GM10847 (cell line): ENCODE measurements around the gene SRBD1.

Experiments
- POLR2A ChIP-seq: IDR thresholded peaks from 2 replicates; pipeline ENCODE4 v1.6.1; 2011; ENCODE audit not compliant: insufficient read length; ENCODE audit errors: extremely low read depth

Gene SRBD1, protein sequence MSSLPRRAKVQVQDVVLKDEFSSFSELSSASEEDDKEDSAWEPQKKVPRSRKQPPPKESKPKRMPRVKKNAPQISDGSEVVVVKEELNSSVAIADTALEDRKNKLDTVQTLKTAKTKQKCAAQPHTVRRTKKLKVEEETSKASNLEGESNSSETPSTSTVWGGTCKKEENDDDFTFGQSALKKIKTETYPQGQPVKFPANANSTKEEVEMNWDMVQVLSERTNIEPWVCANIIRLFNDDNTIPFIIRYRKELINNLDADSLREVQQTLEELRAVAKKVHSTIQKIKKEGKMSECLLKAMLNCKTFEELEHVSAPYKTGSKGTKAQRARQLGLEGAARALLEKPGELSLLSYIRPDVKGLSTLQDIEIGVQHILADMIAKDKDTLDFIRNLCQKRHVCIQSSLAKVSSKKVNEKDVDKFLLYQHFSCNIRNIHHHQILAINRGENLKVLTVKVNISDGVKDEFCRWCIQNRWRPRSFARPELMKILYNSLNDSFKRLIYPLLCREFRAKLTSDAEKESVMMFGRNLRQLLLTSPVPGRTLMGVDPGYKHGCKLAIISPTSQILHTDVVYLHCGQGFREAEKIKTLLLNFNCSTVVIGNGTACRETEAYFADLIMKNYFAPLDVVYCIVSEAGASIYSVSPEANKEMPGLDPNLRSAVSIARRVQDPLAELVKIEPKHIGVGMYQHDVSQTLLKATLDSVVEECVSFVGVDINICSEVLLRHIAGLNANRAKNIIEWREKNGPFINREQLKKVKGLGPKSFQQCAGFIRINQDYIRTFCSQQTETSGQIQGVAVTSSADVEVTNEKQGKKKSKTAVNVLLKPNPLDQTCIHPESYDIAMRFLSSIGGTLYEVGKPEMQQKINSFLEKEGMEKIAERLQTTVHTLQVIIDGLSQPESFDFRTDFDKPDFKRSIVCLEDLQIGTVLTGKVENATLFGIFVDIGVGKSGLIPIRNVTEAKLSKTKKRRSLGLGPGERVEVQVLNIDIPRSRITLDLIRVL

DNA sequence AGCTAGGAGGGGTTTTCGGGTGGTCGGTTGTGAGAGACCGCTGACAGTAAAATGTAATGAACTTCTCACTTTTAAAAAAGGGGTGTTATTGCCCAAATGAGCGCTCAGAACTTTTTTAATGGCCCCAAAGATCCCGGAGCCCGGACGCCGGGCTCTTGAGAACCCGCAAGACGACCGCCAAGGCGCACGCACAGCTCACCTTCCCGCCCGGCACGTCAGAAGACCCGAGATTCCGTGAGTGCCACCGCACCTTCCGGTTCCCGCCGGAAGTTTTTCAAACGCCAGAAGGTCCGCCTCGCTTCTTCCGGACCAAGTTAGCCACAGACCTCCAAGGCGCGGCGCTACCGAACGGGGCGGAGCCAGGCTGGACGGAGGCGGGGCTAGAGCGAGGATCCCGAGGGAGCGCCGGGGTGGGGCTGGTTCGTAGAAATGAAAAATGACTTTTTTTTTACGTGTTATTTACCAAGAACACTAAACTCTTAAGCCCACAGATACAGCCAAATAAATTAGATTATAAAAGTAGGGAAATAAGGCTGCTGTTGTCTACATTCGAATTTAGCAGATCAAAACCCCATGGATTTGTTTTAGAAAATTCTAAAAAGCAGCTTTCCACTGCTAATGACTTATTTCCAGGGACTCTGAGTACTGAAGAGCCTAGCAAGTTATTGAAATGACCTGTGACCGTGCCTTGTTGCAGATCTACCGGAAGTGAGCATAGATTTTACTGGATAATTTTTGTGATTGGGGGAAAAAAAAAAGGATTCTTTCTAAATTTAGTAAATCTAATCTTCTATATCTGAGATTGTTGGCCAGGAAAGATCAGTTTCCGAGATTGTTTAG, at the start of gene SRBD1:
Gene SRBD1 (minus strand): TSS at position 248 of the 840 bp plus-strand sequence. CDS start 5,826 bp downstream, outside the sequence.
- peak; percentile 85 for TF ChIP-seq POLR2A

- no peak for TF ChIP-seq POLR2A
These were observed 43.2 kb upstream of the SRBD1 start for GRCh38 chr2:45654250-45654649.

DNA sequence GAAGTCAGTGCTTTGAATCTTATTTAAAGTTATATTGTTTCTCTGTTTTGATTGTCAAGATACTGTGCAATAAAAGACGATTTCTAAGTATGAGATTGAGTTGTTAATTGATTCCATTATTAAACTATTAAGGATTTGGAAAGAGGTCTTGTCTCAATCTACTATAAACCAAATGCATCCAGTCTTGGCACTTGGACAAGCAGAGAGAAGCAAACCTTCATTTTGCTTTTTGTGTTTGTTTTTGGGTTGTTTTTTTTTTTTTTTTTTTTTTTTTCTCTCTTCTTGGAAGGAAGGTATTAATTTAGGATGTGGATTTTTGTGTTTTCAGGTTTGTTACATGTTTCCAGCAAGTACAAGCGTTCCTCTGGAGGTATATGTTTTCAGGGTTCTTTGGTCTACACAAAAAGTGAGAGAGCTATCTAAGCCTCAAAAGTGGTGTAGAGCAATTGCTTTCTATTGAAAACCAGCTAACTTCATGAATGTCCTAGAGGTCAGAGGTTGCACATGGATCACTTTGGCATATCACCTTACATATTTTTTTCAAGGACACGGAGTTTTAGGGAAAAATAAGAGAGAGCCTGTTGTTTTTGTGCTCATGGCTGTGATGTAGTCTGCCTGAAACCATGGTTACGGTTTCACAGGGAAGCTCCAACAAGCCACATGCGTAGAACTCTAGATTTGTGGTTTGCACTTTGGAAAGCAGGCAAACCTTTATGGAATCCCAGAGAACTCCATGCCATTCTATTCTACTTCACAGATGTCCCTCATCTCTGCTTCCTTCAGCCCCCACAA, 42.3 kb upstream of the SRBD1 start:
- TF ChIP-seq POLR2A: no peak

DNA sequence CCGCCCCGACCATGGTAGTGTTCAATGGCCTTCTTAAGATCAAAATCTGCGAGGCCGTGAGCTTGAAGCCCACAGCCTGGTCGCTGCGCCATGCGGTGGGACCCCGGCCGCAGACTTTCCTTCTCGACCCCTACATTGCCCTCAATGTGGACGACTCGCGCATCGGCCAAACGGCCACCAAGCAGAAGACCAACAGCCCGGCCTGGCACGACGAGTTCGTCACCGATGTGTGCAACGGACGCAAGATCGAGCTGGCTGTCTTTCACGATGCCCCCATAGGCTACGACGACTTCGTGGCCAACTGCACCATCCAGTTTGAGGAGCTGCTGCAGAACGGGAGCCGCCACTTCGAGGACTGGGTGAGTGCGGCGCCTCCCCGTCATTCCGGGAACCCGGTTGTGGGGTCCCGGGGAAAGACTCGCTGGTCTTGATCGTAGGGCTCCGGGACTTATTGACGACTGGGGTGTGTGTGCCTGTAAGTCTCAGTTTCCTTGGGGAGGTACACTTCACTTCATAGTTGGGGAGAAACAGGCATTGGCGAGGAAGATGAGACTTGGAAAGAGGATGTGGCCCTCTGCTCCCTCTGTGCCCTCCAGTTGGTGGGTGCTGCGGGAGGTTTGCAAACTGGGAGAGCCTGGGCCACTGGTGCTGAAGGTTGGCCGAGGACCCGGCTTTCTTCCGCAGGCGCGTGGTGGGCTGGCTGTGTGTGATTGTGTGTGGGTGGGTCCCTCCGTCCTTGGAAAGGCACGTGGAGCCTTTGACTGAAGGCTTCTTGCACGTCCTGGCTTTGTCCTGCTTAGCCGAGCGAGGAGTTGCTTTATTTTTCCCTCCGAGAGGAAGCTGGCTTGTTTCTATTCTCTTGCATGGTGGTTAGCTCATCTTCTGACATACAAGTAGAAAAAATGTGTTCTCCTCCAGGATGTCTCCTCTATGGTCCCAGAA, 41.3 kb upstream of the SRBD1 start:
- no peak for TF ChIP-seq POLR2A

- no peak for TF ChIP-seq POLR2A
These were observed 40.5 kb upstream of the SRBD1 start, which contains the start of gene PRKCE for GRCh38 chr2:45651415-45652089. Gene PRKCE (plus strand): TSS chr2:45651675.

DNA sequence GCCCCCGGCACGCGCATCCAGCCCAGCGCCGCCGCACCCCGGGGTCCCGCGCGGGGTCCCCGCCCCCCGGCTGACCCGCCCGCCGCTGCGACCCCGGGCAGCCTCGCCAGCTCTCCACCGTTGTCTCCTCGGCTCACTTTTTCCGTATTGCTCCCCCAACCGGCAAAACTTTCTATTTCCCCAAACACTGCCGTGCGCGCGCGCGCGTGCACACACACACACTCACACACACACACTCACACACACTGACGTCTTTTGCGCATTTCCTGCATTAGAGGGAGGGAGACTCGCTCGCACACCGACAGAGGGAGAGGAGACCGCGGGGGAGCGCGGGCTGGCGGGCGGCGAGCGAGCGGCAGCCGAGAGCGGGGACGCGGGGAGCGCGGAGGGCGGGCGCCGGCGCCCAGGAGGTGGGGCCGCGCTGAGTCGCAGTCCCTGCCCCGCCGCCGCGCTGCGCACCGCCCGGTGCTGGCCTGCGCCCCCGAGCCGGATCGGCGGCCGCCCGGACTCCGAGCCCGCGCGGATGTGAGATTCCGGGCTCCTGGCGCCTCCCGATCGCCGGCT, 39.9 kb upstream of the SRBD1 start:
- TF ChIP-seq POLR2A: peak; percentile 84

GRCh38 chr2:45649858-45650811, 39.1 kb upstream of the SRBD1 start:
- TF ChIP-seq POLR2A: peak; percentile 28

DNA sequence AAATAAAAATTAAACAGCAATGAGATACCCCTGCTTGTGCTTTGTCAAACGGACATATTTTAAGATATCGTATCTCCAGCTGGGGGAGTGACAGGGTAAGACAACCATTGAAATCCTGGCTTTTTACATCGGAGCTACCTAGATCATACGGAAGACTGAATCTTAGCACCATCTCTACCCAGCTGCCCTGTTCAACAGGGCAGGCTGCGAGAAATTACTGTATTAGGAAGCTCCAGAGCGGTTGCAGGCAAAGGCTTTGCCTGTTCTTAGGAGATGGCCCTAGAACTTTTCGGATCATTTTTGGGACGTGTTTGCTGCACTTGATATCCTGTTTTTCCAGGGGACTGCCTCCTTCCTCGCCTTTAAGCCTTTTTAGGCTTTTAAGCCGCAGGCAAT, 38.4 kb upstream of the SRBD1 start:
- TF ChIP-seq POLR2A: no peak

DNA sequence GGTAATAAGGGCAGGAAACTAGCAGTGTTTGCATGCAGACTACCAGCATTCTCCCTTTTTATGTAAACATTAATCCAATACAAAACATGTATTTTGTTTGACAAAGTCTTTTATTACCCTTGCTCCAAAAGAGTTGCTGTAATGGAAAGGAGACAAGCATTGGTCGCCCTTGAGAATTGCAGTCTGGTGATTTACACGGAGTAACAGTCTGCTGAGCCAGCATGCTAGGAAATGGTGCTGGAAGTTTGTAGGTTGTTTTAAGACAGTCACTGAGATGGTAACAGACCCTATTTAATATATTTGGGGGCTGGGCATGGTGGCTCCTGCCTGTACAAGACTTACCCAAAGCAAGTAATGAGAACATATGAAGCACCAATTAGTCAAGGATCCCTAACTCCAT, 37.6 kb upstream of the SRBD1 start:
- TF ChIP-seq POLR2A: no peak

DNA sequence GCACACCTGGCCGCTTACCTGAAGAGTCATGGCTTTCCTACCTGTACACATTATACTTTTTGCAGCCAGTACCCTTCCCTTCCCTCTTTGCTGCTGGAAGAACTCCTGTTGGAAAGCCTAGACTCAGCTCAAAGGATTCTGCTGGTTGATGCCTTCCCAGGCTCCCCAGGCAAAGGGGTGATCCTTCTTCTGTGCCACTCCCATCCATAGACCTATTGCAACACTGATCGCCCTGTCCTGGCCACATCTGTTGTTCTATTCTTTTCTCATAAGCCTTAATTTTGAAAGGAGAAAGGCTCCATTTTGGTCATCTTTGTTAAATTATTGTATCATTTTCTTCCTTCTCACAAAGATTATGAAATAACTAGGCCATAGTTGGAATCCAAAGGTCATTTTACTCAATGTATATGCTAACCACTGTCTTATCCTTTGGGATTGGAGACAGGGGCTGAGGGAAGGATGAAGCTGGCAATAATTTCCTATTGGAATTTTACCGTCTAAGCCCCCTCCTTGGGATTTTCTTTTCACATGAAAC, 37.0 kb upstream of the SRBD1 start:
- TF ChIP-seq POLR2A: no peak

GRCh38 chr2:45647356-45647755, 36.3 kb upstream of the SRBD1 start:
- no peak for TF ChIP-seq POLR2A

DNA sequence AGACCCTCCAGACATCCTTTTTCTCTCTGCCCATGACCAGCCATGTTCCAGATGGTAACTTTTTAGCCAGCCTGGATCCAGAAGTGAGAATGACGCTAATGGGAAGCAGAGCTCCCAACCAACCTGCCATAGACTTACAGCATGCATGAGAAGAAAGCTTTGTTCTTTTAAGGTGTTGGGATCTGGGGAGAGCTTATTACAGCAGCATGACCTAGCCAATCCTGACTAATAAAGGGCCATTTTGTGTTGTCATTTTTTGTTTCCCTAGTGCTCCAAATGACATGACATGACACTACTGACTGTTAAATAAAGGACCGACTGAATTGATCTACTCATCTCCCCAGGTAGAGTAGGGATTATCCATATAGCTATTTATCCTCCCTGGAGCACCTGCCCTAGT, 35.2 kb upstream of the SRBD1 start:
- no peak for TF ChIP-seq POLR2A
